T-cell (primary cell): ENCODE results near the gene TXNDC2. TPM values are rescaled to one million over a fixed set of nuclear protein-coding genes. Genes with fewer than 3 reads are reported as not detected.

Source experiments
- ATAC-seq, 4 experiments: fragments of 200-7000 bp in 3 of 4; fragments of 150-1000 bp in 1 of 4; cut with Tn5 transposase; replicated peaks in 1 of 4; 1 replicate in 3 of 4; 2 replicates in 1 of 4; pipeline ENCODE4 v1.10.0; 2021; ENCODE audit warnings: moderate library complexity in 3 of 4, mild to moderate bottlenecking in 2 of 4, moderate number of reproducible peaks in 1 of 4
- CTCF ChIA-PET, 2 donors: fragments of 300-600 bp; sonication (Branson Sonifier 250); formaldehyde crosslinking; loops; one replicate each; lab custom pipeline; 2022; ENCODE audit warnings: antibody characterized with exemption in 2 of 2; lab: Charles Lee
- POLR2A ChIA-PET, 2 donors: fragments of 300-600 bp; sonication (Branson Sonifier 250); formaldehyde crosslinking; loops; one replicate each; lab custom pipeline; 2022; ENCODE audit warnings: antibody characterized with exemption in 2 of 2; lab: Charles Lee
- DNase-seq, 35 experiments: peaks; one replicate each; pipeline versions ENCODE4 v3.0.0 to v3.0.0-alpha.2; 2013 to 2023
- H3K27ac ChIP-seq: one replicate; pipeline ENCODE4 v1.5.1; 2013; ENCODE audit warnings: low read length
- H3K27me3 ChIP-seq, 2 experiments: replicated peaks in 1 of 2; 1 replicate in 1 of 2; 2 replicates in 1 of 2; pipeline versions ENCODE4 v1.6.1 to v1.7.0; 2013; ENCODE audit warnings: low read length in 1 of 2, mixed read lengths in 1 of 2; ENCODE audit not compliant: control insufficient read depth in 2 of 2, insufficient read depth in 2 of 2; ENCODE audit errors: extremely low read depth in 1 of 2
- H3K36me3 ChIP-seq, 2 donors: 1 replicate in 1 of 2; 2 replicates in 1 of 2; pipeline versions ENCODE4 v1.6.1 to v1.7.0; 2013; ENCODE audit warnings: low read length in 1 of 2; ENCODE audit not compliant: control insufficient read depth in 2 of 2, insufficient read depth in 1 of 2; ENCODE audit errors: extremely low read depth in 1 of 2
- H3K4me1 ChIP-seq, 2 experiments: 1 replicate in 1 of 2; 2 replicates in 1 of 2; pipeline versions ENCODE4 v1.6.1 to v1.7.0; 2013; ENCODE audit warnings: low read length in 2 of 2, mixed read lengths in 1 of 2; ENCODE audit not compliant: insufficient read depth in 2 of 2, control insufficient read depth in 1 of 2; ENCODE audit errors: extremely low read depth in 1 of 2
- H3K4me3 ChIP-seq, 2 donors: 1 replicate in 1 of 2; 2 replicates in 1 of 2; pipeline versions ENCODE4 v1.5.1 to v1.7.0; 2013; ENCODE audit warnings: mild to moderate bottlenecking in 2 of 2, low read length in 1 of 2, moderate library complexity in 1 of 2; ENCODE audit not compliant: control insufficient read depth in 1 of 2; ENCODE audit errors: extremely low read depth in 1 of 2
- H3K9me3 ChIP-seq: 2 replicates; pipeline ENCODE4 v1.7.0; 2013
- H3K27ac Mint-ChIP-seq, 2 donors: one replicate each; pipeline ENCODE4 v1.8.0; 2020 to 2021; ENCODE audit warnings: mild to moderate bottlenecking in 2 of 2, mixed read lengths in 2 of 2
- H3K27me3 Mint-ChIP-seq, 2 donors: one replicate each; pipeline ENCODE4 v1.8.0; 2021 to 2022; ENCODE audit warnings: mixed read lengths in 2 of 2
- H3K36me3 Mint-ChIP-seq: one replicate; pipeline ENCODE4 v1.8.0; 2021; ENCODE audit warnings: mixed read lengths
- H3K4me1 Mint-ChIP-seq, 3 donors: one replicate each; pipeline ENCODE4 v1.8.0; 2020 to 2022; ENCODE audit warnings: mixed read lengths in 3 of 3, mild to moderate bottlenecking in 1 of 3
- H3K4me3 Mint-ChIP-seq, 3 donors: one replicate each; pipeline ENCODE4 v1.8.0; 2020 to 2022; ENCODE audit warnings: mild to moderate bottlenecking in 3 of 3, mixed read lengths in 3 of 3, moderate library complexity in 3 of 3
- H3K9me3 Mint-ChIP-seq, 3 donors: one replicate each; pipeline ENCODE4 v1.8.0; 2020 to 2022; ENCODE audit warnings: mixed read lengths in 3 of 3
- WGBS: methylation state at CpG from one replicate; pipeline ENCODE4 v1.1.5; 2013; ENCODE audit warnings: missing lambda C conversion rate; ENCODE audit not compliant: insufficient coverage; 5-methylcytosine and 5-hydroxymethylcytosine counted together
- total RNA-seq, 35 experiments: library from RNA in 6 of 35; stranded (reverse) in 6 of 35; fragments of 120-200 nt in 1 of 35; gene quantifications; one replicate each; pipeline versions ENCODE4 v1.2.1 to v1.2.4 and lab custom pipeline; 2013 to 2026

The TXNDC2 gene
- total RNA-seq, 5 donors from 2014 or later (not counting 1 experiment from before 2014, with no cell fraction given) = not detected

GRCh38 chr18:9877655-9878014, 8.1 kb upstream of the TXNDC2 start:
- ChIA-PET CTCF (no interaction called here), POLR2A (no interaction called here)
- no peaks in the 10 kb centered on the region for H3K4me1 ChIP-seq
- no peak for DNase-seq
- Mint-ChIP-seq H3K27me3 (peaks cover 12 to 14% of the 10 kb centered on the region in 2 donors), H3K9me3 (no peaks in the 10 kb centered on the region), H3K4me3 (no peak overlapping the region), H3K27ac (no peak overlapping the region), H3K4me1 (peaks cover 0 to 5% (median 3%) of the 10 kb centered on the region in 3 donors), H3K36me3 (no peaks in the 10 kb centered on the region)
- no peak overlapping the region for H3K27ac ChIP-seq
- H3K27me3 ChIP-seq = peaks cover 0 to 2% of the 10 kb centered on the region in 2 experiments
- no peaks in the 10 kb centered on the region for H3K9me3 ChIP-seq
- no peak overlapping the region for H3K4me3 ChIP-seq
- H3K36me3 ChIP-seq = no peaks in the 10 kb centered on the region
- ATAC-seq = no peak

DNA sequence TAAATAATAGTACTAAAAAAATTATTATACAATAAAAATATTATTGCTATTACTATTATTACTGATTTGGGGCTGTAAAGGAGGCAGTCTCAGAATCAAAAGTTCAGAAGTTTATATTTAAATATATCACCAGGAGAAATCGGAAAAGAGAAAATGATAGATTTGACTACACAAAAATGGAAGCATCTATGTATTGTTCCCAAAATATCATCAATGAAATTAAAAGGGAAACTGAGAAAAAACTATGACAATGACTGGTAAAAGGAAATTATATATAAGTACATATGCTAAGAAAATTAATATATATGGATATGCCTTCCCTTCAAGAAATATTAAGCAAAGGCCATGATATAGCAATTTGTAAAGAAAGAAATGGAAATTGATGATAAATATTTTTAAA, 7.7 kb upstream of the TXNDC2 start:
- Mint-ChIP-seq H3K36me3 (no peaks in the 10 kb centered on the region), H3K27ac (no peak overlapping the region), H3K4me3 (no peak overlapping the region), H3K4me1 (peaks cover 0 to 5% (median 3%) of the 10 kb centered on the region in 3 donors), H3K9me3 (no peaks in the 10 kb centered on the region), H3K27me3 (peaks cover 12% of the 10 kb centered on the region in 2 donors)
- Histone ChIP-seq H3K36me3 (no peaks in the 10 kb centered on the region), H3K4me1 (no peaks in the 10 kb centered on the region), H3K4me3 (no peak overlapping the region), H3K9me3 (no peaks in the 10 kb centered on the region), H3K27me3 (no peaks in the 10 kb centered on the region), H3K27ac (no peak overlapping the region)
- ChIA-PET POLR2A (no interaction called here), CTCF (no interaction called here)
- ATAC-seq (no peak), DNase-seq (no peak)
- WGBS = no CpG with 5 or more reads among the region's 1 CpG

DNA sequence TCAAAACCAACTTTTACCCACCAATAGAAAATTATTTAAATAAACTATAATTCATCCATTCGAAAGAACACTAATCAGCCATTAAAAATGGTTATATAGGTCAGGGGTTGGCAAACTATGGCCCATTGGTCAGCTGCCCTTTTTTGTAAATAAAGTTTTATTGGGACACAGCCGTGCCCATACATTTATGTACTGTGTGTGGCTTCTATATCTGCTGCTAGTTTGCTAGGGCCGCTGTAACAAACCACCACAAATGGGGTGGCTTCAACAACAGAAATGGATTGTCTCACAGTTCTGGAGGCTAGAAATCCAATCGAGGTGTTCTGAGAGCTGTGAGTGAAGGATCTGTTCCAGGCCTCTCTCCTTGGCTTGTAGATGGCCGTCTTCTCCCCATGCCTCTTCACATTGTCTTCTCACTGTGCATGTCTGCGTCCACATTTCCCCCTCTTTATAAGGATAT, 7.0 kb upstream of the TXNDC2 start:
- Histone ChIP-seq H3K27me3 (no peaks in the 10 kb centered on the region), H3K9me3 (no peaks in the 10 kb centered on the region), H3K4me3 (no peak overlapping the region), H3K36me3 (no peaks in the 10 kb centered on the region), H3K27ac (no peak overlapping the region), H3K4me1 (no peaks in the 10 kb centered on the region)
- Mint-ChIP-seq H3K4me3 (no peak overlapping the region), H3K4me1 (peaks cover 0 to 5% (median 3%) of the 10 kb centered on the region in 3 donors), H3K27me3 (peaks cover 8 to 12% of the 10 kb centered on the region in 2 donors), H3K27ac (no peak overlapping the region), H3K9me3 (no peaks in the 10 kb centered on the region), H3K36me3 (no peaks in the 10 kb centered on the region)
- CTCF ChIA-PET = no interaction called here
- POLR2A ChIA-PET = no interaction called here
- no peak for DNase-seq
- no peak for ATAC-seq
- 100% methylated on average over 2 of the region's 6 CpGs for WGBS

DNA sequence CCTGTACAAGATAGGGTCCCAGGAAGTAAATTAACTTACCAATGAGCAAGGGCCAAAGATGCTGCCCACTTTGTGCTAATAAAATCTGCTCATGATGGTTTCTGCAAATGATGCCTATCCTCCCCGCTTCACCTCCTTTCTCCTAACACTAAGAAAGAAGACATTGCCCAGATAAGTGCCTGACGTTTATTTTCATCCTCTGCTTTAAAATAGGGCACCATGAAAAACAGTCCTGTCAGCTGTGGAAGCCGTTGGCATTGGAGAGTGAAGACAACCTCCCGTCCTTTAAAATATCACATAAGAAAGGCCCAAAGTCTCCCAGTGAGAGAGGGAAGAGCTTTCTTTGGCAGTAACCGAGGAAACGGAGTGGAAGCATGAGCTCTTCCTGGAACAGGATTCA, 1.7 kb upstream of the TXNDC2 start:
- Histone ChIP-seq H3K27me3 (no peaks in the 10 kb centered on the region), H3K4me3 (no peak overlapping the region), H3K4me1 (no peaks in the 10 kb centered on the region), H3K36me3 (no peaks in the 10 kb centered on the region), H3K27ac (no peak overlapping the region), H3K9me3 (no peaks in the 10 kb centered on the region)
- ATAC-seq (no peak), DNase-seq (no peak)
- no peak overlapping the region for H3K4me3 Mint-ChIP-seq
- no peak overlapping the region for H3K27ac Mint-ChIP-seq
- H3K27me3 Mint-ChIP-seq = peaks cover 0 to 3% of the 10 kb centered on the region in 2 donors
- 100% methylated on average over 1 of the region's 6 CpGs for WGBS
- CTCF ChIA-PET = interaction anchor here in 1 of 2 donors (0.6 kb wide), 1 partner anchor 153 kb away, joined by 3 read pairs; no protein-coding TSS in a partner anchor
- H3K9me3 Mint-ChIP-seq = no peaks in the 10 kb centered on the region
- POLR2A ChIA-PET = no interaction called here
- no peaks in the 10 kb centered on the region for H3K4me1 Mint-ChIP-seq
- H3K36me3 Mint-ChIP-seq = no peaks in the 10 kb centered on the region

DNA sequence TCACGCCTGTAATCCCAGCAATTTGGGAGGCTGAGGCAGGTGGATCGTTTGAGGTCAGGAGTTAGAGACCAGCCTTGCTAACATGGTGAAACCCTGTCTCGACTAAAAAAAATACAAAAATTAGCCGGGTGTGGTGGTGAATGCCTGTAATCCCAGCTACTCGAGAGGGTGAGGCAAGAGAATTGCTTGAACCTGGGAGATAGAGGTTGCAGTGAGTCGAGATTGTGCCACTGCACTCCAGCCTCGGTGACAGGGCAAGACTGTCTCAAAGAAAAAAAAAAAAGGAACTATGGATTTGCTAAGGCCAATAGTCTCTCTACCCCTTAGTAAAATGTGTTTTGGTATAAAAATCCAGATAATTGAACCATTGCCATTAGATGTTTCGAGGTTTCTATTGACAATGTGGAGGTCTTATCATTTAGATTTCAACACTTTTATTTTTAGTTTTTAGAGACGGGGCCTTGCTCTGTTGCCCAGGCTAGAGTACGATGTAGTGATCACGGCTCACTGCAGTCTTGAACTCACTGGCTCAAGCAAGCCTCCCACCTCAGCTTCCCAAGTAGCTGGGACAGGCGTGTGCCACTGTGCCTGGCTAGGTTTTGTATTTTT, 1.1 kb upstream of the TXNDC2 start:
- Histone ChIP-seq H3K4me1 (no peaks in the 10 kb centered on the region), H3K27me3 (no peaks in the 10 kb centered on the region), H3K27ac (no peak overlapping the region), H3K36me3 (no peaks in the 10 kb centered on the region), H3K4me3 (no peak overlapping the region), H3K9me3 (no peaks in the 10 kb centered on the region)
- no peaks in the 10 kb centered on the region for H3K36me3 Mint-ChIP-seq
- no peaks in the 10 kb centered on the region for H3K4me1 Mint-ChIP-seq
- H3K9me3 Mint-ChIP-seq = no peaks in the 10 kb centered on the region
- WGBS = 82% methylated on average over 4 of the region's 12 CpGs
- peaks cover 0 to 3% of the 10 kb centered on the region in 2 donors for H3K27me3 Mint-ChIP-seq
- H3K27ac Mint-ChIP-seq = no peak overlapping the region
- ATAC-seq (no peak), DNase-seq (no peak)
- CTCF ChIA-PET = interaction anchor here in 1 of 2 donors (0.6 kb wide), 1 partner anchor 152 kb away, joined by 3 read pairs; no protein-coding TSS in a partner anchor
- H3K4me3 Mint-ChIP-seq = no peak overlapping the region
- POLR2A ChIA-PET = no interaction called here

DNA sequence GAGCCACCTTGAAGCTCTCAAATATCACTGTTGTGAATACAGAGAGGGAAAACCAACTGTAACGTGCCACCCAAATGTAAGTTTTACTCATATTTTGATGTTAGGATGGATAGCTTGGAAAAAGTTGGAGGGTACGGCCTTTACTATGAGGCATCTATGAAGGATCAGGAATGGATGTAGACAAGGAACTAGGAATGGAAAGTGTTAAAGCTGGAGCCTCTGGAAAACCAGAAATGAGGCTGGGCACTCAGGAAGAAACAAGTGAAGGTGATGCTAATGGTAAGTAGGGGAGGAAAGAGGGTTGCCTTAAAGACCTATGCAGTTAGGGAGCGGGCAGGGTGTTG, 204 bp downstream of the TXNDC2 start:
- Mint-ChIP-seq H3K27me3 (peaks cover 0 to 3% of the 10 kb centered on the region in 2 donors), H3K4me1 (no peaks in the 10 kb centered on the region), H3K4me3 (no peak overlapping the region), H3K36me3 (no peaks in the 10 kb centered on the region), H3K27ac (no peak overlapping the region), H3K9me3 (no peaks in the 10 kb centered on the region)
- H3K4me1 ChIP-seq = no peaks in the 10 kb centered on the region
- no peaks in the 10 kb centered on the region for H3K9me3 ChIP-seq
- no peaks in the 10 kb centered on the region for H3K27me3 ChIP-seq
- H3K36me3 ChIP-seq = no peaks in the 10 kb centered on the region
- ChIA-PET CTCF (no interaction called here), POLR2A (no interaction called here)
- 97% methylated on average over 2 of the region's 3 CpGs for WGBS
- H3K4me3 ChIP-seq = no peak overlapping the region
- ATAC-seq (no peak), DNase-seq (no peak)
- H3K27ac ChIP-seq = no peak overlapping the region

DNA sequence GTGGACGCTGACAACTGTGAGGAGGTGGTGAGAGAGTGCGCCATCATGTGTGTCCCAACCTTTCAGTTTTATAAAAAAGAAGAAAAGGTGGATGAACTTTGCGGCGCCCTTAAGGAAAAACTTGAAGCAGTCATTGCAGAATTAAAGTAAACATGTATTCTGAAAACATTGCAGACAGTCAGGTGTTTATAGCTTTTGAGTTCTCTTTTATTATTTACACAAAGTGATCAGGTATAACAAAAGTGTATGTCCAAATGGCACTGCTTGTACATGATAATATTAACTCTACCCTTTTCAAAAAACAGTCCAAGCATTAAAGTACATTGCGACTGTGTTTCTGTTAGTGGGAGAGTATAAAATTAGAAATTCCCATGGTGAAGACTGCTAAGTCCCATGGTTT, 2.2 kb downstream of the TXNDC2 start:
- Mint-ChIP-seq H3K9me3 (no peaks in the 10 kb centered on the region), H3K36me3 (no peaks in the 10 kb centered on the region), H3K27ac (no peak overlapping the region), H3K4me3 (no peak overlapping the region), H3K27me3 (peaks cover 0 to 3% of the 10 kb centered on the region in 2 donors), H3K4me1 (no peaks in the 10 kb centered on the region)
- ChIA-PET CTCF (no interaction called here), POLR2A (no interaction called here)
- DNase-seq (no peak), ATAC-seq (no peak)
- Histone ChIP-seq H3K4me1 (no peaks in the 10 kb centered on the region), H3K27ac (no peak overlapping the region), H3K27me3 (no peaks in the 10 kb centered on the region), H3K36me3 (no peaks in the 10 kb centered on the region), H3K9me3 (no peaks in the 10 kb centered on the region), H3K4me3 (no peak overlapping the region)
- WGBS = 100% methylated on average over 3 of the region's 5 CpGs
